Progenitor cell of endocrine pancreas (in vitro differentiated cells): ENCODE results near the gene CALU. TPM values are rescaled to one million over a fixed set of nuclear protein-coding genes. Genes with fewer than 3 reads are reported as not detected.
A peak's percentile ranks its signal among the peaks of the same experiment; 100 is the strongest.

Experiments used
- DNase-seq: peaks from one replicate; pipeline ENCODE4 v3.0.0; 2021; ENCODE audit warnings: low spot score; ENCODE audit not compliant: unreplicated experiment
- H3K27ac Mint-ChIP-seq: 2 replicates; pipeline ENCODE4 v1.8.0; 2021; ENCODE audit warnings: mild to moderate bottlenecking, moderate library complexity, mixed read lengths
- H3K27me3 Mint-ChIP-seq: 2 replicates; pipeline ENCODE4 v1.8.0; 2021; ENCODE audit warnings: mixed read lengths
- H3K36me3 Mint-ChIP-seq: 2 replicates; pipeline ENCODE4 v1.8.0; 2022; ENCODE audit warnings: mixed read lengths; ENCODE audit not compliant: insufficient read depth
- H3K4me1 Mint-ChIP-seq: 2 replicates; pipeline ENCODE4 v1.8.0; 2021; ENCODE audit warnings: low read depth, mixed read lengths
- H3K4me3 Mint-ChIP-seq: 2 replicates; pipeline ENCODE4 v1.8.0; 2021; ENCODE audit warnings: low read depth, mild to moderate bottlenecking, moderate library complexity, mixed read lengths
- H3K9me3 Mint-ChIP-seq: 2 replicates; pipeline ENCODE4 v1.8.0; 2021; ENCODE audit warnings: low read depth, mixed read lengths
- total RNA-seq: library from RNA; stranded (reverse); gene quantifications from 2 replicates; pipeline ENCODE4 v1.2.1, GENCODE V29; 2021
- TF ChIP-seq, protein P1 (sequence below): fragments of 200-600 bp; sonication (generic); IDR thresholded peaks from one replicate; pipeline ENCODE4 v1.5.0; 2021; ENCODE audit warnings: antibody characterized with exemption, mild to moderate bottlenecking; ENCODE audit not compliant: unreplicated experiment

Gene CALU
- total RNA-seq, 1 donor from 2014 or later, result 107 TPM

- Mint-ChIP-seq H3K36me3 (no peaks in the 10 kb centered on the region), H3K9me3 (no peaks in the 10 kb centered on the region), H3K4me1 (peaks cover 2% of the 10 kb centered on the region), H3K4me3 (peak overlapping the region; percentile 72), H3K27me3 (peaks cover 57% of the 10 kb centered on the region), H3K27ac (no peak overlapping the region)
- TF ChIP-seq, protein P1, sequence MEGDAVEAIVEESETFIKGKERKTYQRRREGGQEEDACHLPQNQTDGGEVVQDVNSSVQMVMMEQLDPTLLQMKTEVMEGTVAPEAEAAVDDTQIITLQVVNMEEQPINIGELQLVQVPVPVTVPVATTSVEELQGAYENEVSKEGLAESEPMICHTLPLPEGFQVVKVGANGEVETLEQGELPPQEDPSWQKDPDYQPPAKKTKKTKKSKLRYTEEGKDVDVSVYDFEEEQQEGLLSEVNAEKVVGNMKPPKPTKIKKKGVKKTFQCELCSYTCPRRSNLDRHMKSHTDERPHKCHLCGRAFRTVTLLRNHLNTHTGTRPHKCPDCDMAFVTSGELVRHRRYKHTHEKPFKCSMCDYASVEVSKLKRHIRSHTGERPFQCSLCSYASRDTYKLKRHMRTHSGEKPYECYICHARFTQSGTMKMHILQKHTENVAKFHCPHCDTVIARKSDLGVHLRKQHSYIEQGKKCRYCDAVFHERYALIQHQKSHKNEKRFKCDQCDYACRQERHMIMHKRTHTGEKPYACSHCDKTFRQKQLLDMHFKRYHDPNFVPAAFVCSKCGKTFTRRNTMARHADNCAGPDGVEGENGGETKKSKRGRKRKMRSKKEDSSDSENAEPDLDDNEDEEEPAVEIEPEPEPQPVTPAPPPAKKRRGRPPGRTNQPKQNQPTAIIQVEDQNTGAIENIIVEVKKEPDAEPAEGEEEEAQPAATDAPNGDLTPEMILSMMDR, result peak; percentile 48
- DNase-seq, result no peak
These were observed 41.8 kb upstream of the CALU start for GRCh38 chr7:128697302-128697905.

- TF ChIP-seq, protein P1, result no peak
- Mint-ChIP-seq H3K4me1 (peaks cover 5% of the 10 kb centered on the region), H3K27me3 (peaks cover 61% of the 10 kb centered on the region), H3K9me3 (no peaks in the 10 kb centered on the region), H3K36me3 (no peaks in the 10 kb centered on the region), H3K4me3 (no peak overlapping the region), H3K27ac (no peak overlapping the region)
- DNase-seq, result no peak
These were observed 39.9 kb upstream of the CALU start for GRCh38 chr7:128699196-128699712.

DNA sequence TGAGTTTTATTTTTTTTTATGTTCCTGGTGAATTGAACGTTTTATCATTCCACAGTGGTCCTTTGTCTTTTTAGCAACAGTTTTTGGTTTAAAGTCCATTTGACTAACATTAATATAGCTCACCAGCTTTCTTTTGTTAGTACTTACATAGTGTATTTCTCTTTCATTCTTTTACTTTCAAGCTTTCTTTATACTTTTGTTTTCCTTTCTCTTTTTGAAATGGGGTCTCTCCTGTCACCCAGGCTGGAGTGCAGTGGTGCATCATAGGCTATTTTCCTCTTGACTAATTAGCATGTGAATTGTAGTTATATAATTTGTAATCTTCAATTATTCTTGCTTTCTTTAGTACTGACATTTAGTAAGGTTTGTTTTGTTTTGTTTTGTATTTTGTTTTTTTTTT is 39.3 kb upstream of the CALU start:
- H3K9me3 Mint-ChIP-seq, result no peaks in the 10 kb centered on the region
- H3K4me3 Mint-ChIP-seq, result no peak overlapping the region
- no peaks in the 10 kb centered on the region for H3K36me3 Mint-ChIP-seq
- H3K27ac Mint-ChIP-seq, result no peak overlapping the region
- H3K27me3 Mint-ChIP-seq, result peaks cover 62% of the 10 kb centered on the region
- DNase-seq, result no peak
- TF ChIP-seq, protein P1, result no peak
- peaks cover 5% of the 10 kb centered on the region for H3K4me1 Mint-ChIP-seq

DNA sequence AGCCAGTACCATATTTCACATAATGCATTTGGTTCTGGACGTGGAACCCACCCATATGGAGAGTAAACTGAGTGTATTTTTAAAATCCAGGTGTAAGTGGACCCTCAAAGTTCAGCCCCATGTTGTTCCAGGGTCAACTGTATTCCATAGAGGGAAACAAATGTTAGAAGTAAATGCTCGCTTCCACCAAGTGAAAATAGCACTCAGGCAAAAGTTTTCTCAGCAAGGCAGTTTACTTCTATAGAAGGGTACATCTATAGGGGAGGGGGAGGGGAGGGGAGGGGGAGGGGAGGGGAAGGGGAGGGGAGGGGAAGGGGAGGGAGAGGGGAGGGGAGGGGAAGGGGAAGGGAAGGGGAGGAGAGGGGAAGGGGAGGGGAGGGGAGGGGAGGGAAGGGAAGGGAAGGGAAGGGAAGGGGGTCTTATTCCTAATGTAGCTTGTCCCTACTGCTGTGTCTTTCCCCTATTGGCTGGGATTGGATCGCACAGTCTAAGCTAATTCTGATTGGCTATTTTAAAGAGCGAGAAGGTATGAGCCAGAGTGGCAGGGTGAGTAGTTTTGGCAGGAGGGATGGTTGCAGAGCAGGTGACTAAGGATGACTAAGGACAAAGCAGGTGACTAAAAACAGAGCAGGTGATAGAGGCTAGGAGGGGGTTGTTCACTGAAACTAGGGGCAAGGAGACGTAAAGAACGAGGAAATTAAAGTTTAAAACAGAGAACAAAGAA is 37.9 kb upstream of the CALU start:
- no peak overlapping the region for H3K4me3 Mint-ChIP-seq
- no peak for DNase-seq
- no peaks in the 10 kb centered on the region for H3K36me3 Mint-ChIP-seq
- peak overlapping the region; percentile 9 for H3K27ac Mint-ChIP-seq
- peaks cover 56% of the 10 kb centered on the region for H3K27me3 Mint-ChIP-seq
- H3K4me1 Mint-ChIP-seq, result peaks cover 5% of the 10 kb centered on the region
- no peaks in the 10 kb centered on the region for H3K9me3 Mint-ChIP-seq
- TF ChIP-seq, protein P1, result no peak

GRCh38 chr7:128703609-128704241 is 35.4 kb upstream of the CALU start:
- H3K9me3 Mint-ChIP-seq, result no peaks in the 10 kb centered on the region
- H3K27me3 Mint-ChIP-seq, result peaks cover 31% of the 10 kb centered on the region
- no peak for DNase-seq
- TF ChIP-seq, protein P1, result no peak
- H3K4me1 Mint-ChIP-seq, result peaks cover 2% of the 10 kb centered on the region
- no peak overlapping the region for H3K27ac Mint-ChIP-seq
- H3K4me3 Mint-ChIP-seq, result no peak overlapping the region
- no peaks in the 10 kb centered on the region for H3K36me3 Mint-ChIP-seq
